ENCODE measurements around the gene TMEM164. TPM values are rescaled to one million over a fixed set of nuclear protein-coding genes. Genes with fewer than 3 reads are reported as not detected.

The TMEM164 gene
- total and polyA plus RNA-seq, 2 experiments from 2014 or later = 3.4 to 17.2 TPM

- TF ChIP-seq ZNF462 (CRISPR knock-in tag; IDR thresholded peaks at IDR 0.05) = no peak
- TF ChIP-seq, protein P1, sequence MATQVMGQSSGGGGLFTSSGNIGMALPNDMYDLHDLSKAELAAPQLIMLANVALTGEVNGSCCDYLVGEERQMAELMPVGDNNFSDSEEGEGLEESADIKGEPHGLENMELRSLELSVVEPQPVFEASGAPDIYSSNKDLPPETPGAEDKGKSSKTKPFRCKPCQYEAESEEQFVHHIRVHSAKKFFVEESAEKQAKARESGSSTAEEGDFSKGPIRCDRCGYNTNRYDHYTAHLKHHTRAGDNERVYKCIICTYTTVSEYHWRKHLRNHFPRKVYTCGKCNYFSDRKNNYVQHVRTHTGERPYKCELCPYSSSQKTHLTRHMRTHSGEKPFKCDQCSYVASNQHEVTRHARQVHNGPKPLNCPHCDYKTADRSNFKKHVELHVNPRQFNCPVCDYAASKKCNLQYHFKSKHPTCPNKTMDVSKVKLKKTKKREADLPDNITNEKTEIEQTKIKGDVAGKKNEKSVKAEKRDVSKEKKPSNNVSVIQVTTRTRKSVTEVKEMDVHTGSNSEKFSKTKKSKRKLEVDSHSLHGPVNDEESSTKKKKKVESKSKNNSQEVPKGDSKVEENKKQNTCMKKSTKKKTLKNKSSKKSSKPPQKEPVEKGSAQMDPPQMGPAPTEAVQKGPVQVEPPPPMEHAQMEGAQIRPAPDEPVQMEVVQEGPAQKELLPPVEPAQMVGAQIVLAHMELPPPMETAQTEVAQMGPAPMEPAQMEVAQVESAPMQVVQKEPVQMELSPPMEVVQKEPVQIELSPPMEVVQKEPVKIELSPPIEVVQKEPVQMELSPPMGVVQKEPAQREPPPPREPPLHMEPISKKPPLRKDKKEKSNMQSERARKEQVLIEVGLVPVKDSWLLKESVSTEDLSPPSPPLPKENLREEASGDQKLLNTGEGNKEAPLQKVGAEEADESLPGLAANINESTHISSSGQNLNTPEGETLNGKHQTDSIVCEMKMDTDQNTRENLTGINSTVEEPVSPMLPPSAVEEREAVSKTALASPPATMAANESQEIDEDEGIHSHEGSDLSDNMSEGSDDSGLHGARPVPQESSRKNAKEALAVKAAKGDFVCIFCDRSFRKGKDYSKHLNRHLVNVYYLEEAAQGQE (IDR thresholded peaks at IDR 0.05; ENCODE audit: unreplicated experiment) = no peak
Observed at GRCh38 chrX:110060317-110060716, 57.4 kb downstream of the TMEM164 start (continued).

- Histone ChIP-seq H3K27ac (ENCODE audit: low read depth) (no peak overlapping the region), H3K36me3 (ENCODE audit: insufficient read depth) (no peaks in the 10 kb centered on the region), H4K20me1 (replicated peaks; ENCODE audit: insufficient read depth) (no peaks in the 10 kb centered on the region), H2AFZ (no peak overlapping the region), H3K4me2 (no peak overlapping the region), H3K79me2 (replicated peaks; ENCODE audit: insufficient read depth) (no peaks in the 10 kb centered on the region), H3F3A (replicated peaks; ENCODE audit: low read depth) (no peaks in the 10 kb centered on the region), H3K9me2 (ENCODE audit: insufficient read depth) (no peaks in the 10 kb centered on the region), H3K4me3 (no peak overlapping the region), H3K4me1 (ENCODE audit: insufficient read depth) (no peaks in the 10 kb centered on the region), H3K27me3 (ENCODE audit: insufficient read depth) (no peaks in the 10 kb centered on the region)
- H3K27ac Mint-ChIP-seq = no peak overlapping the region
- ATAC-seq (no peak), DNase-seq (ENCODE audit: low spot score) (no peak)
- H3K36me3 Mint-ChIP-seq (ENCODE audit: low read depth) = no peaks in the 10 kb centered on the region
- H3K4me3 Mint-ChIP-seq = no peak overlapping the region
- no peaks in the 10 kb centered on the region for H3K4me1 Mint-ChIP-seq
- peaks cover 2% of the 10 kb centered on the region for H3K27me3 Mint-ChIP-seq (ENCODE audit: insufficient read depth, low read depth, poor library complexity)
- no peaks in the 10 kb centered on the region for H3K9me3 Mint-ChIP-seq
- no peak for TF ChIP-seq JUNB (IDR thresholded peaks at IDR 0.05; ENCODE audit: unreplicated experiment)
- TF ChIP-seq STAT1 (IDR thresholded peaks at IDR 0.05; ENCODE audit: unreplicated experiment) = no peak
- no peak for TF ChIP-seq ETS1 (IDR thresholded peaks at IDR 0.05)
Observed at GRCh38 chrX:110060846-110061537, 58.1 kb downstream of the TMEM164 start.
